DLD1 (cell line): Measurements from ENCODE around the gene CDK19.

Experiments
- in situ Hi-C: cut with HindIII; loops from 2 replicates; pipeline ENCODE4 v1.10.0; 2017; ENCODE audit warnings: low sequenced_read_pairs

Gene CDK19

DNA sequence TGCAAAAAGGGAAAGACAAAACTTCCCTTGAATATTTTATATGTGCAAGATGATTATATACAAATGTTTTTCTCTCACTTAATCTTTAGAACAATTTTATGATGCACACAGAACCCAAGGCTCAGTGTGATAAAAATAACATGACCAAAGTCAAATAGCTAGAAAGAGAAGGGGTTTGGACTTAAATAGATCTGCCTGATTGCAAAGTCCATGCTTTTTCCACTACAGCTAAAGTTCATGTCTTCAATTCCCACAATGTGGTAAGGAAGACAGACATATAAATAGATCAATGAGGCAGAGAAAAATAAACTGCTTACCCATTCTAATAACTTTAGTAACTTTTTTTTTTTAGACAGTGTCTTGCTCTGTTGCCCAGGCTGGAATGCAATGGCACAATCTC lies 143.8 kb downstream of the CDK19 start:
- in situ Hi-C loops, result loop anchor here (10.0 kb wide), 1 partner anchor 137 kb away; no protein-coding TSS in a partner anchor

DNA sequence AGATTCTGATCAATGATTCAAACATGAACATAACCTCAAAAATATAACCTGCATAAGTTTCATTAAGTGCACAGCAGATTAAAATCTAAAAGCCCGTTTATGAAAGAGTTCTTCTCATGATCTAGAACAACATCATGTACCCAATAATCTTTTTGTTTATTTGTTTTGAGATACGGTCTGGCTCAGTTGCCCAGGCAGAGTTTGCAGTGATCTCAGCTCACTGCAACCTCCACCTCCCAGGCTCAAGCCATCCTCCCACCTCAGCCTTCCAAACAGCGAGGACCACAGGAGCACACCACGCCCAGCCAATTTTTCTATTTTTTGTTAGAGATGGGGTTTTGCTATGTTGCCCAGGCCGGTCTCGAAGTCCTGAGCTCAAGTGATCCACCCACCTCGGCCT lies 149.7 kb downstream of the CDK19 start:
- in situ Hi-C loops, result no loop called here

DNA sequence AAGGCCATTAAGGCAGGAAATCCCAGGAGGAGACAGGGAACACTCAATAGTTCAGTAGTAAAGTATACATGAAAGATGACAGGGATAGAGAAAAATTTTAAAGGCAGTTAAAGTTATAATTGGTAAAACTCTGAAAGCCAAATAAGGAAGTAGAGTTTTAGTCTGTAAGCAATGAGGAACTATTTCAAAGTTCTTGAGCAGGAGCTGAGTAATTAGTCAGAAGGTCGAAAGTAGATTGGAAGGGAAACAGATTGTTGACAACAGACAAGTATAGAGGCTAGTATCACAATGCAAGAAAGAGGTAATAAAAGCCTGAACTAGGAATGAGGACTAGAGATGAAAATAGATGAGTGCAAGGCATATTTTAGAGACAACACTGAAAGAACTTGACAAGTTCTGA lies 150.3 kb downstream of the CDK19 start:
- in situ Hi-C loops, result no loop called here

DNA sequence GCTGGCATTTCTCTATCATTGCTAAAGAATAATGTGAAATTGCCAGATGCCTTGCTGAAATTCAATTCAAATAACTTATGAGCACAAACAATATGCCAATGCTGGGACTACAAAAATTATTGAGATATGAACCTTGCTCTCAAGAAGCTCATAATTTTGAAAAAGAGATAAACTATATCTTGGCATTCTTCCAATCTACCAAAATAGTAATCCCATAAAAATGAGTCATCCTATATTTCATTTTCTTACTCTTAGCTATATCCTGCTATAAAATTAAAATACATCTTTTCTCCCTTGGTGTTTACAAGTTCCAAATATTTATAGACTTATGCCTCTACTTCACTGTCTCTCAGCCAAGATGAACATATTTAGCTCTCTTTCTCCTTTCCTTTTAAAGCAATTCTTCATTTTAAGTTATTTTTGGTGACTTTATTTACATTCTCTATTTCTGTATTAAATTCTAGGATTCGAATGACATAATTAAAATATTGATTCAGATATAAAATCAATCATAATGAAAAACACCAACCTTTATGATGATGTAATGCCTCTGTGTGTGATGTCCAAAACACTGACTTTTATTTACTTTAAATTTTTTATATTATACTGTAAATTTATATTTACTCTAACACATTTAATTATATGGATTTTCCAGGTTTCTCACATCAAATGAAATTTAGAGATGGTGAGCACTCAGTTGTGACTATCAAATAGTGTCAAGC lies 152.6 kb downstream of the CDK19 start:
- in situ Hi-C loops, result no loop called here

DNA sequence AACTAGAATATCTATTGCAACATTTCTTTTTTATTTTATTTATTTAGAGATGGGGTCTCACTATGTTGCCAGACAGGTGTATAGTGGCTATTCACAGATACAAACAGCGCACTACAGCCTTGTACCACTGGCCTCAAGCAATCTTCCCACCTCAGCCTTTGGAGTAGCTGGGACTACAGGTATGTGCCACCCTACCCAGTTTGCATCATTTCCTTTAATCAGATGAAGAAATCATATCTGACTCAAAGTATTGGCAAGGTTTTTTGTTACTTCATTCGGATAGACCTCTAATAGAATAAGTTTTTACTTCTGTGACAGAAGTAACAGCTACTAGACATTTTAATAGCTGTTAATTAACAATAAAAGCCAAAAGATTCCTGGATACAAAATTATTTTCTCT lies 153.9 kb downstream of the CDK19 start:
- in situ Hi-C loops, result no loop called here

DNA sequence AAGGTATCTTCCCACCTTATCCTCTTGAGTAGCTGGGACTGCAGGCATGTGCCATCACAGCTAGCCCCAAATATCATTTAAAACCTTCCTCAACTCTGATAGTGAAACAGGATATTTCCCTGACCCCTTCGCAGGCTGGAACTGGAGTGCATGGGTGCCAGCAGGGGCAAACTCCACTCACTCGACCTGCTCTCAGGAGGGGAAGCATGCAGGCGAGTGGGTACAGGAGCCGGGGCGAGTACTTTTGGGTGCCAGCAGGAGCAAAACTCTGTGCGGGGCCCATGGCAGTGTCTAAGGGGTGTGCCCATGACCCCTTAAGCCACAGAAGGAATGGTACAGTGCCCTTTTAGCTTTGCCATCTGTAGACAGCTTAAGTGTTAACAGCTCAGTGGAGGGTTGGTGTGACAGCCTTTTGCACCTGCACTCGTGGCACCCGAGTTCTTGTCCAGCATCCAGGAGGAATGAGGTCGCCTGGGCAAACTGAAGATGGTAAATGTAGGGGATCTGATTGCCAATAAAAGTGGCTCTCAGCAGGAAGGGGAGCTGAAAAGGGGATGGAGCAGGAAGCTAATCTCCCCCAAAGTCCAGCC lies 155.1 kb downstream of the CDK19 start:
- in situ Hi-C loops, result no loop called here

DNA sequence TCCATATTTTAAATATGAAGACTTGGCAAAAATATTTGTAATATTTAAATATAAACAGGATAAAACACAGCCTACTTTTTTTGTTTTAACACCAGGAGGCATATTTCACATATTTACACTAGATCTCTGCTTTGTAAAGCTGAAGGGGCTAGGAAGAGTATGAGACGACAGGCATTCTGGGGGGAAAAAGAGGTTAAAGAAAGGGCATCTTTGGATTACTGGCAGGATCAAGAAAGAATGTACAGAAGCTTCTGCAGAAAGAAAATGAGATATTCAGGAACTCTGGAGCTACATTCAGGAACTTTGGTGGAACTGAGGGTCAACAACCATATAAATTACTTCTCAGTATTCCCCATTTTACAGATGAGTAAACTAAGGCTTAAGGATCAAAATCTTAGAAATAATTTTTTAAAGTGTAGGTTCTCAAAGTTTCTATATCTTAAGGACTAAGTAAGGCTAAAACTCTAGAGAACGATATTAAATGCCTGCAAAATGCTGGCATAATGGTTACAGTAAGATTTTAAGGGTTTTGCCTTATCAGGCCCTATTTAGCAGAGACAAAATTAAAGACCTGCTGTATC lies 156.5 kb downstream of the CDK19 start:
- in situ Hi-C loops, result no loop called here

DNA sequence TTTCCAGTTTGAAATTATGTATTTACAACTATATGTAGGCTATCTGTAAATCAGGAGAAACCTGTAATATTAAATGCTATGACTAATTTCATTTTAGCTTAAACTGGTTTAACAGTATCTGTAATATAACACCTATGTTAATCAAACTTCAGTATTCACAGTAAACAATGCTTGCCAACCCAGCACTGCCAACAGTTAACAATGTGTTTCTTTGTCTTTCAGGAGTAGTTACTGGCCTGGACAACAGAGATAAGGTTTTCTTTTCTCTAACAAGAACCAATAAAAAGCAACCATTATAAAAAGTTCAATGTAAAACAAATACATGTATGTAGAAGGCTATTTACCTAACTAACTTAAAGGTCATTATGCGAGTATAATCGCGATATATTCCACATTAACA lies 158.8 kb downstream of the CDK19 start:
- in situ Hi-C loops, result no loop called here

DNA sequence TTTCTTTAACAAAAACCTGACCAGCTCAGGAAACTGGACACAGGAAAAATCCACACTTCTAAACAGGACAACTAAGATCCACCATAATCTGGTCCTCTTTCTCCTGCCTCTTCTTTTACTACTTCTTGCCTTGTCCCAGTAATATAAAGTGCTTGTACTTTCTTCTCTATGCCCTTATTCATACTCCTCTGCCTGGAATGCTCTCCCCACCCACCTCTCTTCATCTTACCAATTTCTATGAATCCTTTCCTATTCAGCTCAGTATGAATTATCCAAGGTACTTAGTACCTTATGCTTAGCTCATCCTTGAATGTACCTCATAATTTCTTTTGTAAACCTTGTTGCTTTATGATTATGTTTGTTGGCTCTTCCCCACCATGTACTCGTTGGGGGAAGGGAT lies 159.4 kb downstream of the CDK19 start:
- in situ Hi-C loops, result no loop called here

DNA sequence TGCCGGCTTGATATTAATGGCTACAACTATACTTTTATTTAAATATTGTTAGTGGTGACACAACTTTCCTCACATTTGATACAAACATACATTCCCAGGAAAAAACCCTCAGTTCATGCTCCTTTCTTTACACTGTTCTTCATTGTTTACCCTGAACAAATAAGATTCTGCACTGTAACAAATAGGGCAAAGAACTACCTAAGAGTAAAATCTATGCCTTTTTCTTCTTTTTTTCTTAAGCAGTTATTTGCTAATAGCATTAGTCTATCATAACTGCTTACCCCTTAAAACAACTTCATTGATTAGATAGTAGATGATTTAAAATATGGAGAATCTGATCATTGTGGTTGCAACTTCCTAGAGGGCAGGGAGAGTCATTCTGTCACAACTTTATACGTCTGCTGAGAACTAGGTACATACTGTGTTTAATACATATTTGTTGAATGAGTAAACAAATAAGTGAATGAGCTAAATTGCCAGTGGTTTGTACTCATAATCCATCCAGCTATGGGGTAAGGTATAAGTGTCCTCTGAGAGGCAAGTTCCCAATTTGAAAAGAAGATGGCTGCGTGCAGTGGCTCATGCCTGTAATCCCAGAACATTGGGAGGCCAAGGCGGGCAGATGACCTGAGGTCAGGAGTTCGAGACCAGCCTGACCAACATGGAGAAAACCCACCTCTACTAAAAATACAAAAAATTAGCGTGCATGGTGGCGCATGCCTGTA lies 161.0 kb downstream of the CDK19 start:
- in situ Hi-C loops, result no loop called here

DNA sequence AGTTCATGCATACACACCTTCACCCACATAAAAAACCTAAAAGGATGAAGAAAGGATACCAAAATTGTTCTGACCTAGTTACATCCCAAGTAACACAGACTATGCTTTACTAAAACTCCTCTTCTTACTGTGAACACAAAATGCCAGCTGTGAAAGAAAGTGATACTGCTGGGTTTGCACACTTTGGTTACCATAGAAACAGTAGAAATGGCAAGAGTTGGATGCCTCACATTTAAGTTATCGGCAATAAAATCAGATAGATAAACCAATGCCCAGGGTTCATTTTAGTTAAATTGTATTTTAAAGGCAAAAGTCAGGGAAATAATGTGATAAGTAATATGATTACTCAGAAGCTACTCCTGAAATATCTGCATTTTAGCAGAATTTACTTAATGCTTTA lies 161.9 kb downstream of the CDK19 start:
- in situ Hi-C loops, result no loop called here

DNA sequence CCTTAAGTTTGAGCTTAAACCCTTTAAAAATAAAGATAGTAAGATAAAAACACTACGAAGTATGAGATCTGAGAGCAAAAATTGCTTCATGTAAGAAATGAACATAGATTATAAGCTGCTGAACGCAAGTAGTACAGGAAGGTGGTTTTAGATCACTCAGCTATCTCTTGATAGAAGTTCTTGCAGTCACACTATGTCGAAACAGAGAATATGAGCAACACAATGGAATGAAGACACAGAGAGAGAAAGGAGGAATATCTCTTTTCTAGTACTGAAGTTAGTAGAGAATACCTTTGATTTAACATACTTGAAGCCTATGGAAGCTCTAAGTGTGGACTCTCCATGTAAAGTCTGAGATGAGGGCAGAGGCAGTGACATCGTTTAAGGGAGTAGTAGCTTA lies 162.7 kb downstream of the CDK19 start:
- in situ Hi-C loops, result no loop called here

DNA sequence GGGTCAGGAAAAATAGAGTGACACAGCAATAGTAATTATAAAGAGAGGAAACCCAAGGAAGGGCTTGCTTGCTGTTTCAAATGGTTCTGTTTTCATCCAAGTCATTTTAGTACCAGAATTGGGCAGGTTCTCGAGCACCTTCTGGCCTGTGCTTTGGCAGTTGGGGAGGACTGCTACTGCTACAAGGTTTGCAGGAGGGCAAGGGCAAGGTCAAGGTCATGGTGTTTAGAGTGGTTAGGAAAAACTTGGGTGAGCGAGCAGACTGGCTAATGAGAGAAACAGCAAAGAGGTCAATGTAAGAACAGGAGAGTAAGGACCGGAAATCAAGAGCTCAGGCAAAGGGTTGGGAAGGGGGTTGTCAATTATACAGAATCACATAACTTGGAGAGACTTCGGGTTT lies 164.5 kb downstream of the CDK19 start:
- in situ Hi-C loops, result no loop called here

DNA sequence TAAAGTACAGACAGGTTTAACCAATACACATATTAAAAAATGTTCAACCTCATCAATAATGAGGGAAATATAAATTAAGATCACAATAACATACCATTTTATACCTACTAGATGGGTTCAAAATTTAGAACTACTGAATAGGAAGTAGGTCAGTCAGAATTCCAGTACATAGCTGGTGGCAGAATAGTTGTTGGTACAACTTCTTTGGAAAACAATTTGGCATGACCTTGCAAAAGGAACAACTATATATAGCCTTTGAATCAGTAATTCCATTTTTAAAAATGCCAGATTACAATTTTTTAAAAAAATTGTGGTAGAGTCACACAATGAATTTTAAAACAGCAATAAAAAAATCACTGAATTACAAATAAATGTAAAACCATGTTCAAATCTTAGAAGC lies 165.6 kb downstream of the CDK19 start:
- in situ Hi-C loops, result no loop called here

DNA sequence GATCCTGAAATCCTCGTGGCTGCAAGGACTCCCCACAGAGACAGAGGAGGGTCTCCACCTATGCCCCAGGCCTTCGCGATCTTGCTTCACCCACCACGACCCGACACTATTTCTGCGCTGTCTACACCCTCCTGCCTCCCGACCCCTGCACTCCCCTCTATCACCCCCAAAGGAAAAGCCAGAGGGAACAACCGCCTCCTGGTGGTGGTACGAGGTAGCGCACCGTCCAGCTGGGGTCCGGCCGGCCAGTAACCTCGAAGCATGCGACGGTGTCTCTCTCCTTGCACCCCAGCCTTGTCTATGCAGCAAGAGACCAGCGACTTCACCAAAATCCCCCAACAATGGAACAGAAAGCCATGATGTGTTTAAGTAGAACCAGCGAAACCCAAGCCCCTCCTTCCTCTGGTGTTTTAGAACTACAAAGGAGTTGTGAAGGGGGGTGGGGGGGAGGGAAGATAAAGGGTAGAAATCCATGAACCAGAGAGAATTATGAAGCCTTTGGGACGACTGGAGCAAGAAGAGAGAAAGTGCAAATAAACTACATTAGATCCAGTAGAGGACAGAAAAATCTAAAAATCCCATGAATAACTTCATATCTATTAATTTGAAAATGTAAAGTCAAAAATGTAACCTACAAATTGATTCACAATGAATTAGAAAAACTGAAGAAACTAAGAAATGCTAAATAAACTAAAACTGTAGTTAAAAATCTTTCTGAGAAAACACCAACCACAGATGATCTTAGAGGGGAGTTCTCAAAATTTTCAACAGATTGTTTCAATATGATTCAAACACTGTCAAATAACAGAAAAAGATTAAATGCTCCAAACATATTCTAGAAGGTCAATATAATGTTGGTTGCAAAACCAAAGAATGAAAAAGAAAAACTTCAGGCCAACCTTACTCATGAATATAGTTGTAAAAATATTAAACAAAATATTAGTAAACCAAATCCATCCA lies 168.0 kb downstream of the CDK19 start:
- in situ Hi-C loops, result no loop called here

DNA sequence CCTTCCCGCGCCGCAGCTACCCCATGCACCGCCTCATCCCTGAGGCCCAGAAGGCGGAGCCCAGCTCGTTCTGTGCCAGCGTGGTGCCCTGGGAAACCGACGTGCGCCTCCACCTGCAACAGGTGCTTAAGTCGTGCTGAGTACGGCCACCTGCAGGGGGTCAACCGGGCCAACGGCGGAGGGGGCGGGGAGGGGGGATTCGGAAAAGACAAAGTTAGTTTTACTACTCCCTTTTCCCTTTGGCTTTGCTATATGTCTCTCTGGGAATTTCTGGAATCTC lies 168.9 kb downstream of the CDK19 start:
- in situ Hi-C loops, result no loop called here

DNA sequence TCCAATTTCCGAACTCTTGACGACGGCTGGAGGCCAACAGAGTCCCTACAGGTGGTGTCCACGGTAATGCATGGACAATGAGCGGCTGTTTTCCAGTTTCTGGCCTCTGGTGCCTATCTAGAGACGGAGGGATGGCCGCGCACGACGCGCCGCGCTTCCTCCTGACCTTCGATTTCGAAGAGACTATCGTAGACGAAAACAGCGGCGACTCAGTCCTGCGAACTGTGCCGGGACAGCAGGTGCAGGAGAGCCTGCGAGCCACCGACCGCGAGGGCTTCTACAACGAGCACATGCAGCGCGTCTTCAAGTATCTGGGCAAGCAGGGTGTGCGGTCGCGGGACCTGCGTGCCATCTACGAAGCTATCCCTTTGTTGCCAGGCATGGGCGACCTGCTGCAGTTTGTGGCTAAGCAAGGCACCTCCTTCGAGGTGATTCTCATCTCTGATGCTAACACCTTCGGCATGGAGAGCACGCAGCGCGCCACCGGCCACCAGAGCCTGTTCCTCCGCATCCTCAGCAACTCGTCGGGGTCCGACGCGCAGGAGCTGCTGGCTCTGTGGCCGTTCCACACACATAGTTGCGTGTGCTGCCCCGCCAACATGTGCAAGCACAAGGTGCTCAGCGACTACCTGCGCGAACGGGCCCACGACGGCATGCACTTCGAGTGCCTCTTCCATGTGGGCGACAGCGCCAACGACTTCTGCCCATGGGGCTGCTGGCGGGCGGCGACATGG lies 169.4 kb downstream of the CDK19 start:
- in situ Hi-C loops, result no loop called here

DNA sequence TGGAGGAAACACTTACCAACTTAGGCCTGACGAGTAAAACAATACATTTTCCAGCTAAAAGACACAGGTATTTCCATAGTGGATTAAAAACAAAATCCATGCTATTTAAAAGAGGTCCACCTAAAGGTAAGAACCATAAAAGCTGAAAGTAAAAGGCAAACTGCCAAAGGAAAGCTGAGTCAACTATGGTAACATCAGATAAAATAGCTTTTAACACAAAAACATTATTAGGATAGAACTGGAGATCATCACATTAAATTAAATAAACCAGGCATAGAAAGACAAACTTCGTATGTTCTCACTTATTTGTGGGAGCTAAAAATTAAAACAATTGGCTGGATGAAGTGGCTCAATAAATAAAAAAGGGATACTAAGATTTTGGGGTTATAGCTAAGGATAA lies 172.1 kb downstream of the CDK19 start:
- in situ Hi-C loops, result no loop called here

DNA sequence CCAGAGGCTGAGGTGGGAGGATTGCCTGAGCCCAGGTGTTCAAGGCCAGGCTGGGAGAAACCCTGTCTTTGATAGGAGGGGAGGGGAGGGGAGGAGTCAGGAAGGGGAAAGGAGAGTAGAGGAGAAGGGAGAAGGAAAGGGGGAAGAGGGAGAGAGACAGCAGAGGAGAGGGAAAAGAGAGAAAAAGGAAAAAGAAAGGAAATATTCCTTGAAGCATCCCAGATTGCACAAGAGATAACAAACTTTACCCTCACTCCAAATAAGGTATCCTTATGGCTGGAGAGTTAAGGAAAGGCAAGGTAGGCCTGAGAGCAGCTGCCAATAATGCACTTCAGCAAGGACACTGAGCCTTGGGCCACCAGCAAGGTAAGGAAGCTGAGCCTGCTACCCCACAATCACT lies 172.6 kb downstream of the CDK19 start:
- in situ Hi-C loops, result no loop called here

DNA sequence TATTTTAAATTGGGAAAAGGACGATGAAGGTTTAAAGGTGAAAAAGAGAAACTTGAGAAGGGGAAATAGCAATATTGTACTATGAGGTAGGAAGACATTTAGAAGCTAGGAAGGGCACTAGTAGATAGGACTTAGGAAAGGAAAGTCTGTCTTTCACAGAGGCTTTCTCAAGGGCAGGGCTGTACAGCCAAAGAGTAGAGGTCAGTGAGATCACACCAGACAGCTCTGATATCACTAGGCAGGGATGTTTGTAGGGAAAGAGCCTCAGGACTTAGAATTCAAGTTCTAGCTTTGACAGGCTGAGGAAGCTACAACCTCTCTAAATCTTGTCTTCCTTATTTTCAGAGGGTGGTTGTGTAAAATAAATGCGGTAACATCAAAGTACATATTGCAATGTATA lies 178.5 kb downstream of the CDK19 start:
- in situ Hi-C loops, result no loop called here
